GM12873 (cell line): ENCODE data around the gene GMEB2.

ENCODE experiments used
- TF ChIP-seq, protein P1 (sequence below): IDR thresholded peaks from 2 replicates; pipeline ENCODE4 v1.5.1; 2012; ENCODE audit warnings: low read depth, mild to moderate bottlenecking, moderate library complexity, low read length, control low read depth; ENCODE audit not compliant: insufficient read depth; ENCODE audit errors: missing control alignments

Gene GMEB2

DNA sequence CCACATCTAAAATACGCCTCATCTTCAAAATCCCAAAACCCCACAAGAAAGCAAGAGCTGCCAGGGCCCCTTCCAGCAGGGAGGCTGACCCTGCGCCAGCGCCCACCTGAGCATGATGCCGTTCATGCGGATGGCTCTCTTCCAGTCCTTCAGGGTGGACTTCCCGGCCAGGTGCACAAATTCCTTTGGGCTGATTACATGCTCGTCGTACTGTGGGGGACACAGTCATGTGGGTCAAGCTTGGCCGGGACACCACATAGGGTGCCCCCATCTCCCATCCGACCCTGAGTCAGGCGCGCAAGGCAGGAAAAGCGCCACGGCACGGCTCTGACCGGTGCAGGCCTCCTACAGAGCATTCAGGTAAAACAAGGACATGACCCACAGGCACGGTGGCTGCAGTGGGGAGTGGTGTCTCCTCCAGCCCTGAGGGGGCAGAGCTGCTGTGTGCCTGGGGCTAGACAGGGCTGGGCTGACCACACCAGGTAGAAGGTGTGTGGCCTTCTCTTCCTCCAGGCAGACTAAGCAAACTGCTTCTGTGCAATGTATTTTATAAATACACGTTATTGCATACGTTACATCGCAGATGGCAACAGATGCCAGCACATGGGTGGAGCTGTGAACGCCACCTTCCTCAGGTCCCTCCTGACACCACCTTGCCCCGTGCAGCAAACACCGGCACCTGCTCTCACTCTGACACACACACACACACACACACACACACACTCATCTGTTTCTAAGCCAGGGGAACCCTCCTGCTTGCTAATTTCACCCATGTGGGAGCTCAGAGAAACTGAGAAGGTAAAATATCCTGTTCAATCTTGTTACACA lies 29.0 kb downstream of the GMEB2 start:
- TF ChIP-seq, protein P1, sequence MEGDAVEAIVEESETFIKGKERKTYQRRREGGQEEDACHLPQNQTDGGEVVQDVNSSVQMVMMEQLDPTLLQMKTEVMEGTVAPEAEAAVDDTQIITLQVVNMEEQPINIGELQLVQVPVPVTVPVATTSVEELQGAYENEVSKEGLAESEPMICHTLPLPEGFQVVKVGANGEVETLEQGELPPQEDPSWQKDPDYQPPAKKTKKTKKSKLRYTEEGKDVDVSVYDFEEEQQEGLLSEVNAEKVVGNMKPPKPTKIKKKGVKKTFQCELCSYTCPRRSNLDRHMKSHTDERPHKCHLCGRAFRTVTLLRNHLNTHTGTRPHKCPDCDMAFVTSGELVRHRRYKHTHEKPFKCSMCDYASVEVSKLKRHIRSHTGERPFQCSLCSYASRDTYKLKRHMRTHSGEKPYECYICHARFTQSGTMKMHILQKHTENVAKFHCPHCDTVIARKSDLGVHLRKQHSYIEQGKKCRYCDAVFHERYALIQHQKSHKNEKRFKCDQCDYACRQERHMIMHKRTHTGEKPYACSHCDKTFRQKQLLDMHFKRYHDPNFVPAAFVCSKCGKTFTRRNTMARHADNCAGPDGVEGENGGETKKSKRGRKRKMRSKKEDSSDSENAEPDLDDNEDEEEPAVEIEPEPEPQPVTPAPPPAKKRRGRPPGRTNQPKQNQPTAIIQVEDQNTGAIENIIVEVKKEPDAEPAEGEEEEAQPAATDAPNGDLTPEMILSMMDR = no peak

DNA sequence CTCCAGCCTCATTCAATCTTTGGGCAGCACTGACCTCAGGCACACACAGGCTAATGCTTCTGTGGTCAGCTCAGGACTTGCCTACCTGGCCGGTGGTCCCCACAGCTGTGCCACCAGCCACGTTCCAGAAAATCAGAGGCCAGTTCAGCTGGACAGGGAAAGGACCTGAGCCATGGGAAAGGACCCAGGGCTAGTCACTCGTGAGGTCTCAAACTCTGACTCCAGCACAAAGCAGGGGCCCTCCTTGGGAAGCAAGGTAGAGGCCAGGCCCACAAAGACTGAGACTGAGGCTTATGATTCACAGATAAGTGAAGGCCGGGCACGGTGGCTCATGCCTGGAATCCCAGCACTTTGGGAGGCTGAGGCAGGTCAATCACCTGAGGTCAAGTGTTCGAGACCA lies 30.5 kb downstream of the GMEB2 start:
- TF ChIP-seq, protein P1 = no peak

- TF ChIP-seq, protein P1 = no peak
These were observed 31.3 kb downstream of the GMEB2 start for GRCh38 chr20:63595416-63596127.

DNA sequence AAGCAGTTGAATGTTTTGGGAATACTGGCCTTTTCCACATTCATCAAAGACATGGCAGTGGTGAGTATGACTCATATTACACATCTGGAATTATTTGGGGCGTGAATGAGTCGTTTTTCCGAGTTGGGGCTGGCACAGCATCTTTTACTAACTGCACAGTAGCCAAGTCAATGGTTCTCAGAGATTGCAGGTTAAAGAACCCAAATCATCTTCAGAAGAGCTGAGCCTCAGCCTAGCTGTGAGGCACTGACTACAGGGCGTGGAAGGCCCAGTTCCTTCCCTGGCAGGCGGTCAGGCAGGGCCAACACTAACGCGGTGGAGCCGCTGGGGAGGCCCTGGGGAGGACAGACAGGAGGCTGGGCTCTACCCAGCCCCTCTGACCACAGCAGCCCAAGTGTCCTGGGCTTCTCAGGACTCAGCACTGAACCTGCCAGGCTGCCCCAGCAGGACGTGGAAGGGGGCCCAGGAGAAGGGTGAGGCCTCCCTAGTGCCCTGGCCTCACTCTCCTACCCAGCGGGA lies 32.8 kb downstream of the GMEB2 start:
- TF ChIP-seq, protein P1 = no peak

- TF ChIP-seq, protein P1 = no peak
These were observed 34.2 kb downstream of the GMEB2 start for GRCh38 chr20:63592661-63593060.

GRCh38 chr20:63591786-63592355 lies 35.0 kb downstream of the GMEB2 start:
- TF ChIP-seq, protein P1 = no peak

- TF ChIP-seq, protein P1 = no peak
These were observed 35.8 kb downstream of the GMEB2 start for GRCh38 chr20:63591147-63591533.
